HL-60 (cell line): ENCODE measurements around the gene ATP9B.
A peak's percentile ranks its signal among the peaks of the same experiment; 100 is the strongest.

Experiments
- DNase-seq, 2 experiments: peaks; one replicate each; pipeline ENCODE4 v3.0.0-alpha.2; 2010 to 2020; ENCODE audit warnings: low read depth in 1 of 2, low spot score in 1 of 2
- H3K27ac ChIP-seq: fragments of 250-450 bp; sonication (Bioruptor Pico); replicated peaks from 2 replicates; pipeline ENCODE4 v1.5.1; 2020; ENCODE audit warnings: mild to moderate bottlenecking, moderate library complexity
- H3K27me3 ChIP-seq: fragments of 250-450 bp; sonication (Bioruptor Pico); 2 replicates; pipeline ENCODE4 v1.5.1; 2021; ENCODE audit warnings: mild to moderate bottlenecking, moderate library complexity; ENCODE audit not compliant: insufficient read depth, poor library complexity, severe bottlenecking
- H3K4me3 ChIP-seq: replicated peaks from 2 replicates; pipeline ENCODE4 v1.5.1; 2011; ENCODE audit warnings: mild to moderate bottlenecking, control low read depth, low read length; ENCODE audit not compliant: insufficient read depth
- CTCF ChIP-seq: IDR thresholded peaks from one replicate; pipeline ENCODE4 v1.5.1; 2011; ENCODE audit warnings: low read length, control low read depth, inconsistent platforms; ENCODE audit not compliant: insufficient read depth
- GABPA ChIP-seq: IDR thresholded peaks from 2 replicates; pipeline ENCODE4 v1.6.1; 2012; ENCODE audit warnings: low read depth
- POLR2AphosphoS5 ChIP-seq: IDR thresholded peaks from 2 replicates; pipeline ENCODE4 v1.6.1; 2012; ENCODE audit warnings: low read depth
- SPI1 ChIP-seq: IDR thresholded peaks from 2 replicates; pipeline ENCODE4 v1.6.1; 2012; ENCODE audit warnings: low read depth, mild to moderate bottlenecking, borderline replicate concordance
- TF ChIP-seq, protein P1 (sequence below): IDR thresholded peaks from 2 replicates; pipeline ENCODE4 v1.6.1; 2012; ENCODE audit warnings: low read depth; ENCODE audit not compliant: insufficient replicate concordance

Gene ATP9B

DNA sequence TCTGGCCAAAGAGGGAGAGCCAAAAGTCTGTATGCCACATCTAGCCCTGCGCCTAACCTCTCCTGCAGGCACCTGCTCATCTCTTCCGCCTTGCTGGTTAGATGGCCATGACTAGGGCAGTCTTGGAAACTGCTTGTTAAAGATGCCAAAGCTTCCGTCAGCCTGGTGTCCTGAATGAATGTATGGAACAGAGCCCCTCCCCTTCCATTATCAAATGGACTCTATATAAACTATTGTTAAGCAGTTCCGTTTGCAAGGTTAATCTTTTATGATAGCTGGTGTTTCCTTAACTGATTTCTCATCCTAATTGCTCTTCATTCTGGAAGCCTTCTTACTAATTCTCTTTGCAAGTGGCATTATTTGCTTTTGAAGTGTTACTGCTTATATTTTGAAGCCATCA, 87.1 kb downstream of the ATP9B start:
- no peak overlapping the region for H3K4me3 ChIP-seq
- H3K27ac ChIP-seq, result peak overlapping the region; percentile 38
- no peaks in the 10 kb centered on the region for H3K27me3 ChIP-seq
- no peak for DNase-seq
- TF ChIP-seq SPI1, result no peak
- no peak for TF ChIP-seq GABPA
- TF ChIP-seq, protein P1, sequence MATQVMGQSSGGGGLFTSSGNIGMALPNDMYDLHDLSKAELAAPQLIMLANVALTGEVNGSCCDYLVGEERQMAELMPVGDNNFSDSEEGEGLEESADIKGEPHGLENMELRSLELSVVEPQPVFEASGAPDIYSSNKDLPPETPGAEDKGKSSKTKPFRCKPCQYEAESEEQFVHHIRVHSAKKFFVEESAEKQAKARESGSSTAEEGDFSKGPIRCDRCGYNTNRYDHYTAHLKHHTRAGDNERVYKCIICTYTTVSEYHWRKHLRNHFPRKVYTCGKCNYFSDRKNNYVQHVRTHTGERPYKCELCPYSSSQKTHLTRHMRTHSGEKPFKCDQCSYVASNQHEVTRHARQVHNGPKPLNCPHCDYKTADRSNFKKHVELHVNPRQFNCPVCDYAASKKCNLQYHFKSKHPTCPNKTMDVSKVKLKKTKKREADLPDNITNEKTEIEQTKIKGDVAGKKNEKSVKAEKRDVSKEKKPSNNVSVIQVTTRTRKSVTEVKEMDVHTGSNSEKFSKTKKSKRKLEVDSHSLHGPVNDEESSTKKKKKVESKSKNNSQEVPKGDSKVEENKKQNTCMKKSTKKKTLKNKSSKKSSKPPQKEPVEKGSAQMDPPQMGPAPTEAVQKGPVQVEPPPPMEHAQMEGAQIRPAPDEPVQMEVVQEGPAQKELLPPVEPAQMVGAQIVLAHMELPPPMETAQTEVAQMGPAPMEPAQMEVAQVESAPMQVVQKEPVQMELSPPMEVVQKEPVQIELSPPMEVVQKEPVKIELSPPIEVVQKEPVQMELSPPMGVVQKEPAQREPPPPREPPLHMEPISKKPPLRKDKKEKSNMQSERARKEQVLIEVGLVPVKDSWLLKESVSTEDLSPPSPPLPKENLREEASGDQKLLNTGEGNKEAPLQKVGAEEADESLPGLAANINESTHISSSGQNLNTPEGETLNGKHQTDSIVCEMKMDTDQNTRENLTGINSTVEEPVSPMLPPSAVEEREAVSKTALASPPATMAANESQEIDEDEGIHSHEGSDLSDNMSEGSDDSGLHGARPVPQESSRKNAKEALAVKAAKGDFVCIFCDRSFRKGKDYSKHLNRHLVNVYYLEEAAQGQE, result no peak
- TF ChIP-seq POLR2AphosphoS5, result no peak
- TF ChIP-seq CTCF, result no peak

GRCh38 chr18:79164706-79165105, 95.5 kb downstream of the ATP9B start:
- Histone ChIP-seq H3K27ac (no peak overlapping the region), H3K27me3 (no peaks in the 10 kb centered on the region), H3K4me3 (no peak overlapping the region)
- TF ChIP-seq, protein P1, result no peak
- no peak for TF ChIP-seq CTCF
- no peak for TF ChIP-seq SPI1
- no peak for TF ChIP-seq GABPA
- no peak for TF ChIP-seq POLR2AphosphoS5
- DNase-seq, result no peak

DNA sequence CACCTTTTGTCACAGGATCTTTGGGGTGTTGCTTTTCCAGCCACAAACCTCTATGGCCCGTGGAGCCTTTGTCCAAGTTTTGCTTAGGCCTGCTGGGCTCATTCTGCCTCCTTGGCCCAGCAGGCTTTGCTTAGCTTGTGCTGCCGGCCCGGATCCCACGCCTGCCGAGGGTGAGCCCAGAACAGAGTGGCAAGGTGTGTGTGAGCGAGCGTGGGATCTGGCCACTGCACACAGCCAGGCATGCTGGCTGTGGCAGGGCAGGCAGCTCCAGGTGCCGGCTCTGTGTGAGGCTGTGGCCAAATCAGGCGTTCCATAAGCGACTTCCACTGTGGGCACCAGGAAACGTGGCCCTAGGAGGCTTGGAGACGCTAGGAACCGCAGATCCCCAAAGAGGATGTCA, 97.5 kb downstream of the ATP9B start:
- no peak overlapping the region for H3K27ac ChIP-seq
- no peaks in the 10 kb centered on the region for H3K27me3 ChIP-seq
- TF ChIP-seq CTCF, result no peak
- no peak for TF ChIP-seq SPI1
- TF ChIP-seq GABPA, result no peak
- TF ChIP-seq POLR2AphosphoS5, result no peak
- TF ChIP-seq, protein P1, result no peak
- no peak overlapping the region for H3K4me3 ChIP-seq
- DNase-seq, result no peak
